HEK293 (cell line): Measurements from ENCODE around the gene MITD1.
"Not testable (repeated sequence)": the region's sequence is repeated elsewhere in the genome, so short reads cannot be mapped to it uniquely, and the experiment has no call there.

Experiments used
- CTCF ChIA-PET: fragments of 350-600 bp; formaldehyde crosslinking; extraction: SDS; loops from one replicate; lab custom pipeline; 2021; ENCODE audit warnings: antibody characterized with exemption; lab: Yijun Ruan, JAX
- POLR2A ChIA-PET: fragments of 300-600 bp; formaldehyde crosslinking; extraction: SDS; loops from one replicate; lab custom pipeline; 2020; ENCODE audit warnings: antibody characterized with exemption, inconsistent platforms; lab: Yijun Ruan, JAX
- H3K27ac ChIP-seq: fragments of 200-500 bp; sonication (Bioruptor generic); 2 replicates; pipeline ENCODE4 v1.5.1; 2014; ENCODE audit warnings: low read depth, low read length, control low read depth, inconsistent platforms; ENCODE audit errors: extremely low read depth
- H3K36me3 ChIP-seq, 2 experiments: fragments of 200-500 bp in 1 of 2; sonication (Bioruptor generic) in 1 of 2; 1 replicate in 1 of 2; 2 replicates in 1 of 2; pipeline ENCODE4 v1.5.1; 2014 to 2017; ENCODE audit warnings: inconsistent platforms in 2 of 2, low read length in 2 of 2; ENCODE audit not compliant: control insufficient read depth in 2 of 2, insufficient read depth in 1 of 2
- H3K4me1 ChIP-seq: fragments of 200-500 bp; sonication (Bioruptor generic); 2 replicates; pipeline ENCODE4 v1.5.1; 2014; ENCODE audit warnings: mild to moderate bottlenecking, low read length, inconsistent platforms; ENCODE audit not compliant: control insufficient read depth, insufficient read depth
- H3K4me3 ChIP-seq: 2 replicates; pipeline ENCODE4 v1.5.1; 2011; ENCODE audit warnings: low read depth, mild to moderate bottlenecking, control low read depth, low read length, moderate library complexity
- H3K9me3 ChIP-seq: fragments of 200-500 bp; sonication (Bioruptor generic); 2 replicates; pipeline ENCODE4 v1.5.1; 2014; ENCODE audit warnings: low read depth, low read length, inconsistent platforms; ENCODE audit not compliant: control insufficient read depth, insufficient read depth
- BCL11A ChIP-seq: fragments of 450-650 bp; formaldehyde crosslinking; IDR thresholded peaks from 2 replicates; pipeline ENCODE4 v1.5.1; 2016; ENCODE audit warnings: low read depth, missing biosample characterization, missing genetic modification characterization
- FEZF1 ChIP-seq: fragments of 450-650 bp; formaldehyde crosslinking; IDR thresholded peaks from 2 replicates; pipeline ENCODE4 v1.5.1; 2016; ENCODE audit warnings: missing biosample characterization, missing genetic modification characterization
- GFI1B ChIP-seq: fragments of 450-650 bp; formaldehyde crosslinking; IDR thresholded peaks from 2 replicates; pipeline ENCODE4 v1.5.1; 2016; ENCODE audit warnings: missing biosample characterization, missing genetic modification characterization
- GLI4 ChIP-seq: fragments of 450-650 bp; formaldehyde crosslinking; IDR thresholded peaks from 2 replicates; pipeline ENCODE4 v1.5.1; 2016; ENCODE audit warnings: missing biosample characterization, missing genetic modification characterization
- IKZF3 ChIP-seq: fragments of 450-650 bp; IDR thresholded peaks from 2 replicates; pipeline ENCODE4 v1.5.0; 2018; ENCODE audit warnings: missing biosample characterization, mild to moderate bottlenecking, missing genetic modification characterization, moderate library complexity
- KLF16 ChIP-seq: fragments of 450-650 bp; formaldehyde crosslinking; IDR thresholded peaks from 2 replicates; pipeline ENCODE4 v1.5.1; 2017; ENCODE audit warnings: missing biosample characterization, missing genetic modification characterization
- SCRT1 ChIP-seq: fragments of 450-650 bp; formaldehyde crosslinking; IDR thresholded peaks from 2 replicates; pipeline ENCODE4 v1.5.1; 2016; ENCODE audit warnings: missing biosample characterization, missing genetic modification characterization, borderline replicate concordance
- SP2 ChIP-seq: fragments of 450-650 bp; formaldehyde crosslinking; IDR thresholded peaks from 2 replicates; pipeline ENCODE4 v1.5.1; 2016; ENCODE audit warnings: missing biosample characterization, missing genetic modification characterization
- ZFP37 ChIP-seq: fragments of 450-650 bp; formaldehyde crosslinking; IDR thresholded peaks from 2 replicates; pipeline ENCODE4 v1.5.1; 2016; ENCODE audit warnings: missing biosample characterization, missing genetic modification characterization
- ZIC2 ChIP-seq: fragments of 450-650 bp; formaldehyde crosslinking; IDR thresholded peaks from 2 replicates; pipeline ENCODE4 v1.5.1; 2016; ENCODE audit warnings: missing biosample characterization, missing genetic modification characterization
- ZNF121 ChIP-seq: fragments of 450-650 bp; formaldehyde crosslinking; IDR thresholded peaks from 2 replicates; pipeline ENCODE4 v1.5.1; 2016; ENCODE audit warnings: missing biosample characterization, missing genetic modification characterization
- ZNF133 ChIP-seq: fragments of 450-650 bp; formaldehyde crosslinking; IDR thresholded peaks from 2 replicates; pipeline ENCODE4 v1.5.1; 2016; ENCODE audit warnings: missing biosample characterization, missing genetic modification characterization
- ZNF146 ChIP-seq: fragments of 450-650 bp; formaldehyde crosslinking; IDR thresholded peaks from 2 replicates; pipeline ENCODE4 v1.5.1; 2016; ENCODE audit warnings: missing biosample characterization, missing genetic modification characterization
- ZNF2 ChIP-seq: fragments of 450-650 bp; formaldehyde crosslinking; IDR thresholded peaks from 2 replicates; pipeline ENCODE4 v1.5.1; 2016; ENCODE audit warnings: missing biosample characterization, missing genetic modification characterization
- ZNF37A ChIP-seq: fragments of 450-650 bp; IDR thresholded peaks from 2 replicates; pipeline ENCODE4 v1.5.1; 2018; ENCODE audit warnings: missing biosample characterization, missing genetic modification characterization
- ZNF423 ChIP-seq: fragments of 450-650 bp; formaldehyde crosslinking; IDR thresholded peaks from 2 replicates; pipeline ENCODE4 v1.5.1; 2016; ENCODE audit warnings: missing biosample characterization, missing genetic modification characterization
- ZNF600 ChIP-seq: fragments of 450-650 bp; formaldehyde crosslinking; IDR thresholded peaks from 2 replicates; pipeline ENCODE4 v1.5.1; 2016; ENCODE audit warnings: missing biosample characterization, missing genetic modification characterization
- ZNF624 ChIP-seq: fragments of 450-650 bp; formaldehyde crosslinking; IDR thresholded peaks from 2 replicates; pipeline ENCODE4 v1.5.1; 2017; ENCODE audit warnings: missing biosample characterization, missing genetic modification characterization
- ZNF626 ChIP-seq: fragments of 450-650 bp; sonication (Bioruptor Pico); formaldehyde crosslinking; IDR thresholded peaks from 2 replicates; pipeline ENCODE4 v1.5.1; 2018; ENCODE audit warnings: missing biosample characterization, missing genetic modification characterization, inconsistent platforms
- ZNF76 ChIP-seq: fragments of 450-650 bp; formaldehyde crosslinking; IDR thresholded peaks from 2 replicates; pipeline ENCODE4; 2016; ENCODE audit warnings: low read depth, missing biosample characterization, missing genetic modification characterization, borderline replicate concordance
- TF ChIP-seq, protein P1 (sequence below): fragments of 450-650 bp; formaldehyde crosslinking; IDR thresholded peaks from 2 replicates; pipeline ENCODE4 v1.5.0; 2017; ENCODE audit warnings: missing biosample characterization, missing genetic modification characterization, borderline replicate concordance
- TF ChIP-seq, protein P2 (sequence below): fragments of 450-650 bp; formaldehyde crosslinking; IDR thresholded peaks from 2 replicates; pipeline ENCODE4 v1.5.1; 2016; ENCODE audit warnings: missing biosample characterization, missing genetic modification characterization
- TF ChIP-seq, protein P3 (sequence below): fragments of 450-650 bp; formaldehyde crosslinking; IDR thresholded peaks from 2 replicates; pipeline ENCODE4 v1.5.1; 2017; ENCODE audit warnings: missing biosample characterization, missing genetic modification characterization
- TF ChIP-seq, protein P4 (sequence below): fragments of 450-650 bp; formaldehyde crosslinking; IDR thresholded peaks from 2 replicates; pipeline ENCODE4; 2016; ENCODE audit warnings: missing biosample characterization, missing genetic modification characterization

The MITD1 gene

DNA sequence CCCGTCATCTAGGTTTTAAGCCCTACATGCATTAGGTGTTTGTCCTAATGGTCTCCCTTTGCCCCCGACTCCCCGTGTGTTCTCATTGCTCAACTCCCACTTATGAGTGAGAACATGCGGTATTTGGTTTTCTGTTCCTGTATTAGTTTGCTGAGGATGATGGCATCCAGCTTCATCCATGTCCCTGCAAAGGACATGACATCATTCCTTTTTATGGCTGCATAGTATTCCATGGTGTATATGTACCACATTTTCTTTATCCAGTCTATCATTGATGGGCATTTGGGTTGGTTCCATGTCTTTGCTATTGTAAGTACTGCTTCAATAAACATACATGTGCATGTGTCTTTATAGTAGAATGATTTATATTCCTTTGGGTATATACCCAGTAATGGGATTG, 11.5 kb upstream of the MITD1 start:
- H3K4me1 ChIP-seq, H3K27ac ChIP-seq, POLR2A ChIA-PET, H3K9me3 ChIP-seq, H3K4me3 ChIP-seq: not testable (repeated sequence)
- CTCF ChIA-PET, result interaction anchor here (0.7 kb wide), 1 partner anchor 12 kb away, joined by 3 read pairs; no protein-coding TSS in a partner anchor
- peak; percentile 89 for TF ChIP-seq ZNF146 (tag by site-specific recombination)
- H3K36me3 ChIP-seq, result peaks cover 46 to 77% of the 10 kb centered on the region in 2 experiments

DNA sequence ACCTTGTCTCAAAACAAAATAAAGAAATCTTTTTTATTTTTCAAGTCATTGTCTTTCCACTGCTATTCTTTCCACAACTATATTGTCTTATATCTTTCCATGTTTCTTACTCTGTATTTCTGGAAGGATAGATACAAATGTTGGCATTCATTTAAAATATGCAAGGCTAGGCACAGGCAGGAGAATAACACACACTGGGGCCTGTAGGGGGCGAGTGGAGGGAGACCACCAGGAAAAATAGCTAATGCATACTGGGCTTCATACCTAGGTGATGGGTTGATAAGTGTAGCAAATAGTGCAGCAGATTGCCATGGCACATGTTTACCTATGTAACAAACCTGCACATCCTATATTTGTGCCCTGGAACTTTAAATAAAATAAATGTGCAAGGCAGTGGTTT, 9.7 kb upstream of the MITD1 start:
- CTCF ChIA-PET, result no interaction called here
- H3K36me3 ChIP-seq, result peaks cover 30 to 68% of the 10 kb centered on the region in 2 experiments

DNA sequence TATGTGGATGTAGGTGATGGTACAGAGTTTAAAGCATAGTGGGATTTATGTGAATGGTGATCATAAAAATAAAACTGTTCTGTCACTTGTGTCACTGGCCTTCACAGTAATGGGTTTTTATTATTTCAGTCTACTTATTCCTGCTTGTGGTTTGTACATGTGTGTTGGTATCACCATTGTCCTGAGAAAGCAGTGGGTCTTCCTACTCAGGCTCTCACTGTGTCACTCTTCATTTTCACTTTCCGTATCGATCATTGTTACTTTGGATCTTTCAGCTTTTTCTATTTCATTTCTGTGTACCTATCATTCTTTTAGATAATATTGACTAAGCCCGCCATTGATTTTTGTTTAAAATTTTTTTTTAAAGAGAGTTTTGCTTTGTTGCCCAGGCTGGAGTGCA, 7.5 kb upstream of the MITD1 start:
- no peaks in the 10 kb centered on the region for H3K9me3 ChIP-seq
- TF ChIP-seq KLF16 (tag by site-specific recombination), result no peak
- TF ChIP-seq IKZF3, result no peak
- TF ChIP-seq, protein P1, sequence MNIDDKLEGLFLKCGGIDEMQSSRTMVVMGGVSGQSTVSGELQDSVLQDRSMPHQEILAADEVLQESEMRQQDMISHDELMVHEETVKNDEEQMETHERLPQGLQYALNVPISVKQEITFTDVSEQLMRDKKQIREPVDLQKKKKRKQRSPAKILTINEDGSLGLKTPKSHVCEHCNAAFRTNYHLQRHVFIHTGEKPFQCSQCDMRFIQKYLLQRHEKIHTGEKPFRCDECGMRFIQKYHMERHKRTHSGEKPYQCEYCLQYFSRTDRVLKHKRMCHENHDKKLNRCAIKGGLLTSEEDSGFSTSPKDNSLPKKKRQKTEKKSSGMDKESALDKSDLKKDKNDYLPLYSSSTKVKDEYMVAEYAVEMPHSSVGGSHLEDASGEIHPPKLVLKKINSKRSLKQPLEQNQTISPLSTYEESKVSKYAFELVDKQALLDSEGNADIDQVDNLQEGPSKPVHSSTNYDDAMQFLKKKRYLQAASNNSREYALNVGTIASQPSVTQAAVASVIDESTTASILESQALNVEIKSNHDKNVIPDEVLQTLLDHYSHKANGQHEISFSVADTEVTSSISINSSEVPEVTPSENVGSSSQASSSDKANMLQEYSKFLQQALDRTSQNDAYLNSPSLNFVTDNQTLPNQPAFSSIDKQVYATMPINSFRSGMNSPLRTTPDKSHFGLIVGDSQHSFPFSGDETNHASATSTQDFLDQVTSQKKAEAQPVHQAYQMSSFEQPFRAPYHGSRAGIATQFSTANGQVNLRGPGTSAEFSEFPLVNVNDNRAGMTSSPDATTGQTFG (tag by site-specific recombination), result no peak
- TF ChIP-seq ZNF76 (tag by site-specific recombination), result no peak
- no peak for TF ChIP-seq GLI4
- TF ChIP-seq, protein P2, sequence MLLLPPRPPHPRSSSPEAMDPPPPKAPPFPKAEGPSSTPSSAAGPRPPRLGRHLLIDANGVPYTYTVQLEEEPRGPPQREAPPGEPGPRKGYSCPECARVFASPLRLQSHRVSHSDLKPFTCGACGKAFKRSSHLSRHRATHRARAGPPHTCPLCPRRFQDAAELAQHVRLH, result no peak
- no peak for TF ChIP-seq ZNF37A
- no peak for TF ChIP-seq ZNF624
- TF ChIP-seq ZNF423 (tag by site-specific recombination), result no peak
- TF ChIP-seq ZNF121, result no peak
- no peak for TF ChIP-seq BCL11A (tag by site-specific recombination)
- H3K36me3 ChIP-seq, result peaks cover 30 to 49% of the 10 kb centered on the region in 2 experiments
- POLR2A ChIA-PET, result no interaction called here
- H3K27ac ChIP-seq, result no peak overlapping the region
- CTCF ChIA-PET, result no interaction called here
- no peak overlapping the region for H3K4me3 ChIP-seq
- no peaks in the 10 kb centered on the region for H3K4me1 ChIP-seq

More for the DNA sequence above, 9.7 kb upstream of the MITD1 start:
- Histone ChIP-seq H3K9me3 (no peaks in the 10 kb centered on the region), H3K27ac (no peak overlapping the region), H3K4me3 (no peak overlapping the region)
- TF ChIP-seq ZNF146 (tag by site-specific recombination), result no peak
- no peak for TF ChIP-seq GFI1B
- TF ChIP-seq, protein P3, sequence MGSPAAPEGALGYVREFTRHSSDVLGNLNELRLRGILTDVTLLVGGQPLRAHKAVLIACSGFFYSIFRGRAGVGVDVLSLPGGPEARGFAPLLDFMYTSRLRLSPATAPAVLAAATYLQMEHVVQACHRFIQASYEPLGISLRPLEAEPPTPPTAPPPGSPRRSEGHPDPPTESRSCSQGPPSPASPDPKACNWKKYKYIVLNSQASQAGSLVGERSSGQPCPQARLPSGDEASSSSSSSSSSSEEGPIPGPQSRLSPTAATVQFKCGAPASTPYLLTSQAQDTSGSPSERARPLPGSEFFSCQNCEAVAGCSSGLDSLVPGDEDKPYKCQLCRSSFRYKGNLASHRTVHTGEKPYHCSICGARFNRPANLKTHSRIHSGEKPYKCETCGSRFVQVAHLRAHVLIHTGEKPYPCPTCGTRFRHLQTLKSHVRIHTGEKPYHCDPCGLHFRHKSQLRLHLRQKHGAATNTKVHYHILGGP (tag by site-specific recombination), result no peak
- no peak for TF ChIP-seq SP2 (tag by site-specific recombination)
- TF ChIP-seq ZNF600 (tag by site-specific recombination), result no peak
- TF ChIP-seq ZNF133 (tag by site-specific recombination), result no peak
- TF ChIP-seq ZIC2, result no peak
- no peak for TF ChIP-seq ZNF423 (tag by site-specific recombination)
- TF ChIP-seq SCRT1, result no peak
- TF ChIP-seq ZFP37 (tag by site-specific recombination), result no peak
- TF ChIP-seq FEZF1 (tag by site-specific recombination), result no peak
- TF ChIP-seq ZNF626 (tag by site-specific recombination), result no peak
- TF ChIP-seq ZNF2 (tag by site-specific recombination), result no peak
- TF ChIP-seq, protein P4, sequence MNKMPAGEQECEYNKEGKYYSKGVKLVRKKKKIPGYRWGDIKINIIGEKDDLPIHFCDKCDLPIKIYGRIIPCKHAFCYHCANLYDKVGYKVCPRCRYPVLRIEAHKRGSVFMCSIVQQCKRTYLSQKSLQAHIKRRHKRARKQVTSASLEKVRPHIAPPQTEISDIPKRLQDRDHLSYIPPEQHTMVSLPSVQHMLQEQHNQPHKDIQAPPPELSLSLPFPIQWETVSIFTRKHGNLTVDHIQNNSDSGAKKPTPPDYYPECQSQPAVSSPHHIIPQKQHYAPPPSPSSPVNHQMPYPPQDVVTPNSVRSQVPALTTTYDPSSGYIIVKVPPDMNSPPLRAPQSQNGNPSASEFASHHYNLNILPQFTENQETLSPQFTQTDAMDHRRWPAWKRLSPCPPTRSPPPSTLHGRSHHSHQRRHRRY, result no peak
- TF ChIP-seq, all 188 proteins: peak for 0
- no peaks in the 10 kb centered on the region for H3K4me1 ChIP-seq
- POLR2A ChIA-PET, result no interaction called here
